GM12874 (cell line): Measurements from ENCODE around the gene SERPINB5.

Experiments used
- CTCF ChIP-seq: IDR thresholded peaks from 2 replicates; pipeline ENCODE4 v1.5.1; 2011; ENCODE audit warnings: low read depth, mild to moderate bottlenecking, control low read depth, low read length, moderate library complexity; ENCODE audit not compliant: insufficient read depth

SERPINB5 gene

GRCh38 chr18:63550068-63550467 is 73.3 kb downstream of the SERPINB5 start:
- TF ChIP-seq CTCF, result no peak

GRCh38 chr18:63551769-63552168 is 75.0 kb downstream of the SERPINB5 start:
- no peak for TF ChIP-seq CTCF

- no peak for TF ChIP-seq CTCF
Measured at GRCh38 chr18:63552581-63552980, 75.8 kb downstream of the SERPINB5 start.

- TF ChIP-seq CTCF, result no peak
Measured at GRCh38 chr18:63553081-63553480, 76.3 kb downstream of the SERPINB5 start.
